NB4 (cell line): ENCODE data around the gene CHN1.

ENCODE experiments used
- POLR2A ChIP-seq: IDR thresholded peaks from 2 replicates; pipeline ENCODE4 v1.6.1; 2011; ENCODE audit warnings: mild to moderate bottlenecking; ENCODE audit not compliant: insufficient read length; ENCODE audit errors: extremely low read depth
- TF ChIP-seq, protein P1 (sequence below): IDR thresholded peaks from one replicate; pipeline ENCODE4 v1.5.1; 2012; ENCODE audit warnings: low read depth, low read length
- TF ChIP-seq, protein P2 (sequence below): IDR thresholded peaks from 2 replicates; pipeline ENCODE4 v1.6.1; 2011; ENCODE audit warnings: low read depth, low read length

DNA sequence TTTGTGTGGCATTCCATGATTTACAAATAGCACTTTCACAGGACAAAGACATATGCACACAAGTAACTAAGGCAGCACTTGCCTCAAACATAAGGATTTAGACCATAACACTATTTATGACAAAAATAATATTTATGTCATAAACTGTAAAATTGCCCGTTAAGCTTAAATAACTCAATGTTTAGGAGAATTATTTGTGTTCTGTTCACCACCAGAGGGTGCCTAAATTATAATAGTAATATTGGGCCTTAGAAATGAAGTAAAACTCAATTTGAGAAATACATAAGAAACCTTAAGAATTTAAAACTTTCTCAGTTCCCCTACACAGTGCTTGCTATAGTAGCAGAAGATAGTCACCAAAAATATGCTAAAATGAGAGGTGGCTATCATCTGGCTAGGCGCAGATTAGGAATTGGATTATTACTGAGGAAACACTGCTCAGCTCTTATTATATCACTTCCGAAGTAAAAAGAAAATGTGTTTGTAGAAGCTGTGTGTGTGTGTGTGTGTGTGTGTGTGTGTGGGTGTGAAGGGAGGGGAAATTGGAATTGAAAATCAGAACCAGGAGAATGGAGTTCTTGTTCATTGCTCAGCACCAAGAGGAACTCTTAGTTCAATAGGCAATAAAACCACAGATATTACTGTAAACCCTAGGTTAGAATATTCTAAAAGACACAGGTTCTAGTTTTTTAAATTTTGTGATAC is 4.9 kb upstream of the CHN1 start:
- TF ChIP-seq, protein P1, sequence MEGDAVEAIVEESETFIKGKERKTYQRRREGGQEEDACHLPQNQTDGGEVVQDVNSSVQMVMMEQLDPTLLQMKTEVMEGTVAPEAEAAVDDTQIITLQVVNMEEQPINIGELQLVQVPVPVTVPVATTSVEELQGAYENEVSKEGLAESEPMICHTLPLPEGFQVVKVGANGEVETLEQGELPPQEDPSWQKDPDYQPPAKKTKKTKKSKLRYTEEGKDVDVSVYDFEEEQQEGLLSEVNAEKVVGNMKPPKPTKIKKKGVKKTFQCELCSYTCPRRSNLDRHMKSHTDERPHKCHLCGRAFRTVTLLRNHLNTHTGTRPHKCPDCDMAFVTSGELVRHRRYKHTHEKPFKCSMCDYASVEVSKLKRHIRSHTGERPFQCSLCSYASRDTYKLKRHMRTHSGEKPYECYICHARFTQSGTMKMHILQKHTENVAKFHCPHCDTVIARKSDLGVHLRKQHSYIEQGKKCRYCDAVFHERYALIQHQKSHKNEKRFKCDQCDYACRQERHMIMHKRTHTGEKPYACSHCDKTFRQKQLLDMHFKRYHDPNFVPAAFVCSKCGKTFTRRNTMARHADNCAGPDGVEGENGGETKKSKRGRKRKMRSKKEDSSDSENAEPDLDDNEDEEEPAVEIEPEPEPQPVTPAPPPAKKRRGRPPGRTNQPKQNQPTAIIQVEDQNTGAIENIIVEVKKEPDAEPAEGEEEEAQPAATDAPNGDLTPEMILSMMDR = no peak
- no peak for TF ChIP-seq POLR2A
- TF ChIP-seq, protein P2, sequence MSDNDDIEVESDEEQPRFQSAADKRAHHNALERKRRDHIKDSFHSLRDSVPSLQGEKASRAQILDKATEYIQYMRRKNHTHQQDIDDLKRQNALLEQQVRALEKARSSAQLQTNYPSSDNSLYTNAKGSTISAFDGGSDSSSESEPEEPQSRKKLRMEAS = no peak
